ENCODE results near the gene TJAP1. TPM values are rescaled to one million over a fixed set of nuclear protein-coding genes. Genes with fewer than 3 reads are reported as not detected.

The TJAP1 gene, protein sequence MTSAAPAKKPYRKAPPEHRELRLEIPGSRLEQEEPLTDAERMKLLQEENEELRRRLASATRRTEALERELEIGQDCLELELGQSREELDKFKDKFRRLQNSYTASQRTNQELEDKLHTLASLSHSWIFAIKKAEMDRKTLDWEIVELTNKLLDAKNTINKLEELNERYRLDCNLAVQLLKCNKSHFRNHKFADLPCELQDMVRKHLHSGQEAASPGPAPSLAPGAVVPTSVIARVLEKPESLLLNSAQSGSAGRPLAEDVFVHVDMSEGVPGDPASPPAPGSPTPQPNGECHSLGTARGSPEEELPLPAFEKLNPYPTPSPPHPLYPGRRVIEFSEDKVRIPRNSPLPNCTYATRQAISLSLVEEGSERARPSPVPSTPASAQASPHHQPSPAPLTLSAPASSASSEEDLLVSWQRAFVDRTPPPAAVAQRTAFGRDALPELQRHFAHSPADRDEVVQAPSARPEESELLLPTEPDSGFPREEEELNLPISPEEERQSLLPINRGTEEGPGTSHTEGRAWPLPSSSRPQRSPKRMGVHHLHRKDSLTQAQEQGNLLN
- total RNA-seq (10.1 TPM), polyA plus RNA-seq (32.1 TPM)
- long read RNA-seq, donor 1: 0 reads
- long read RNA-seq, donor 2: 0 reads
- long read RNA-seq, donor 3, partial matches to known transcripts: 19 of 19 reads
- long read RNA-seq, donor 3, other reads (novel, unspliced or antisense): 0 of 19 reads
- long read RNA-seq, donor 4, partial matches to known transcripts: 0 of 2 reads
- long read RNA-seq, donor 4, other reads (novel, unspliced or antisense): 0 of 2 reads
- long read RNA-seq, donor 5, partial matches to known transcripts: 0 of 2 reads
- long read RNA-seq, donor 5, other reads (novel, unspliced or antisense): 0 of 2 reads
- long read RNA-seq, donor 6: 0 reads
- long read RNA-seq, donor 7, partial matches to known transcripts: 0 of 1 reads
- long read RNA-seq, donor 7, other reads (novel, unspliced or antisense): 0 of 1 reads
- long read RNA-seq, donor 8, partial matches to known transcripts: 0 of 2 reads
- long read RNA-seq, donor 8, other reads (novel, unspliced or antisense): 0 of 2 reads
- long read RNA-seq, donor 9, partial matches to known transcripts: 0 of 3 reads
- long read RNA-seq, donor 9, other reads (novel, unspliced or antisense): 0 of 3 reads
- long read RNA-seq, donor 10: 0 reads

DNA sequence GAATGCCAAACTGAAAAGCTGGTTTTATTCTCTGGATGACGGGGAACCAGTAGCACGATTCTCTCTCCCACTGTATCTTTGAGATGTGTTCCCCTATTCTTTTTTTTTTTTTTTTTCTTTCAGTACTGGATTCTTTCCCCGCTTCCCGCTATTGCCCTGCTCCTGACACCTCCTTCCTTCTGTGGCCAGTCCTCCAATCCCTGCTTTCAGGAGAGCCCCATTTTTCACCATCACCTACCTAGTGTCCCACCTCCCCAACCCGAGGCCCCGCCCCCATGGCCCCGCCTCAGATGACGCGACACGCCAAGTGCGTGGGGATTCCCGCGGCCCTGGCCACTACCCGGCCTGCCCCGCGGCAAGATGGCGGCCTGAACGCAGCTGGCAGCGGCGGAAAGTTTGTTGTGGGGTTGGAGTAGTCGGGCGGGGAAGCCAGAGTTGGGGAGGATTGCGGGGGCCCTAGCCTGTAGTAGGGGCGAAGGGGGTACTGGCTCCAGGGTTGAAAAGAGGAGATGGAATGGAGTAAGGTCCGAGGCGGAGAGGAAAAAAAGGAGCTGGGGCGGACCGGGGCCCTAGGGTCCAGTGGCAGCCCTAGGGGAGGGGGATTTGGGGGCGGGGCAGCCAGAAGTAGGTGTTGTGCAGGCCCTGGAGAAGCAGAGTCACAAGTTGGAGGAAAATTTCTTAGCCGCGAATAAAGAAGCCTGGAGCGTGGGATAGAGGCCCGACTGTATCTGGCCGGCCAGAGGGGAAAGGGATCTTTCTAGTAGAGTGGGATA, at the start of gene TJAP1:
Gene TJAP1, plus strand, starts transcription at position 336 of the 773 bp plus-strand sequence. CDS start 21,432 bp downstream, outside the sequence.
- H3K27me3 ChIP-seq (ENCODE audit: control insufficient read depth in 2 of 2, insufficient read depth in 1 of 2, low read length in 1 of 2): peaks cover 0 to 1% of the 10 kb centered on the region in 2 donors
- WGBS: 2% methylated on average over 34 of the region's 34 CpGs
- no peaks in the 10 kb centered on the region for H3K9me3 ChIP-seq (ENCODE audit: control insufficient read depth in 2 of 2, insufficient read depth in 1 of 2, low read length in 1 of 2)
- H3K27ac ChIP-seq (ENCODE audit: low read depth in 1 of 2, low read length in 1 of 2): peak within 1 kb of the TSS; percentile 85 to 87
- peaks cover 6 to 16% of the 10 kb centered on the region in 2 donors for H3K4me1 ChIP-seq (ENCODE audit: control insufficient read depth in 2 of 2, insufficient read depth in 2 of 2, low read length in 2 of 2)
- DNase-seq (ENCODE audit: low read depth in 6 of 9, low spot score in 9 of 9): peak; percentile 60 to 93 (median 83)
- peaks cover 0 to 5% of the 10 kb centered on the region in 2 donors for H3K36me3 ChIP-seq (ENCODE audit: control insufficient read depth in 2 of 2, insufficient read depth in 2 of 2, low read length in 1 of 2)
- H3K4me3 ChIP-seq (ENCODE audit: low read length in 2 of 2): peak within 1 kb of the TSS; percentile 75 to 85

DNA sequence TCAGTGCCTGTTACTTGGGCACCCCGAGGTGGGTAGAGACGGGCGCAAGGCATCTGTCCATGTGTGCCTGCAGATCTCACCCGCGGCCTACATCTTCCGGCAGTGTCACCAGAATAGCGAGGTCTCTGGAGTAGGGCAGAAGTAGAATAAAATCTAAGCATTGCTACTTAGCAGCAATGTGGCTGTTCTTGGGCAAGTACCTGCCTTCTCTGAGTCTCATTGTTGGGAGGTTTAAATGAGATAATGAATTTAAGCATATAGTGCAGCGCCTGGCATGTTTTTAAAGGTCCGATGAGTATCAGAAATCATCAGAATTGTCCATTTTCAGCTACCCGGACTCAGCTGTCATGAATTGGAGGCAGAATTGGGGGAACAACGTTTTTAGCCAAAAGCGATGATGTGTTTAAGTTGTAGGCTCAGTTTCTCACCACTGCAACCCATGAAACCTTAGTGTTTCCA, 49.2 kb upstream of the TJAP1 start:
- H3K36me3 ChIP-seq (ENCODE audit: control insufficient read depth in 2 of 2, insufficient read depth in 2 of 2, low read length in 1 of 2): peaks cover 10 to 13% of the 10 kb centered on the region in 2 donors
- peak overlapping the region; percentile 57 to 82 for H3K4me3 ChIP-seq (ENCODE audit: low read length in 2 of 2)
- H3K27me3 ChIP-seq (ENCODE audit: control insufficient read depth in 2 of 2, insufficient read depth in 1 of 2, low read length in 1 of 2): no peaks in the 10 kb centered on the region
- H3K9me3 ChIP-seq (ENCODE audit: control insufficient read depth in 2 of 2, insufficient read depth in 1 of 2, low read length in 1 of 2): no peaks in the 10 kb centered on the region
- WGBS: 24% methylated on average over 12 of the region's 12 CpGs
- peaks cover 10 to 20% of the 10 kb centered on the region in 2 donors for H3K4me1 ChIP-seq (ENCODE audit: control insufficient read depth in 2 of 2, insufficient read depth in 2 of 2, low read length in 2 of 2)
- peak in 2 of 9 donors; percentile 2 to 11 for DNase-seq (ENCODE audit: low read depth in 6 of 9, low spot score in 9 of 9)
- H3K27ac ChIP-seq (ENCODE audit: low read depth in 1 of 2, low read length in 1 of 2): peak overlapping the region; percentile 88 to 89

GRCh38 chr6:43428874-43429273, 48.5 kb upstream of the TJAP1 start:
- Histone ChIP-seq H3K4me1 (ENCODE audit: control insufficient read depth in 2 of 2, insufficient read depth in 2 of 2, low read length in 2 of 2) (peaks cover 10 to 20% of the 10 kb centered on the region in 2 donors), H3K4me3 (ENCODE audit: low read length in 2 of 2) (peak overlapping the region; percentile 57 to 82), H3K27ac (ENCODE audit: low read depth in 1 of 2, low read length in 1 of 2) (no peak overlapping the region), H3K36me3 (ENCODE audit: control insufficient read depth in 2 of 2, insufficient read depth in 2 of 2, low read length in 1 of 2) (peaks cover 12 to 15% of the 10 kb centered on the region in 2 donors), H3K27me3 (ENCODE audit: control insufficient read depth in 2 of 2, insufficient read depth in 1 of 2, low read length in 1 of 2) (no peaks in the 10 kb centered on the region), H3K9me3 (ENCODE audit: control insufficient read depth in 2 of 2, insufficient read depth in 1 of 2, low read length in 1 of 2) (no peaks in the 10 kb centered on the region)
- DNase-seq (ENCODE audit: low read depth in 6 of 9, low spot score in 9 of 9): no peak
- 94% methylated on average over 3 of the region's 3 CpGs for WGBS

DNA sequence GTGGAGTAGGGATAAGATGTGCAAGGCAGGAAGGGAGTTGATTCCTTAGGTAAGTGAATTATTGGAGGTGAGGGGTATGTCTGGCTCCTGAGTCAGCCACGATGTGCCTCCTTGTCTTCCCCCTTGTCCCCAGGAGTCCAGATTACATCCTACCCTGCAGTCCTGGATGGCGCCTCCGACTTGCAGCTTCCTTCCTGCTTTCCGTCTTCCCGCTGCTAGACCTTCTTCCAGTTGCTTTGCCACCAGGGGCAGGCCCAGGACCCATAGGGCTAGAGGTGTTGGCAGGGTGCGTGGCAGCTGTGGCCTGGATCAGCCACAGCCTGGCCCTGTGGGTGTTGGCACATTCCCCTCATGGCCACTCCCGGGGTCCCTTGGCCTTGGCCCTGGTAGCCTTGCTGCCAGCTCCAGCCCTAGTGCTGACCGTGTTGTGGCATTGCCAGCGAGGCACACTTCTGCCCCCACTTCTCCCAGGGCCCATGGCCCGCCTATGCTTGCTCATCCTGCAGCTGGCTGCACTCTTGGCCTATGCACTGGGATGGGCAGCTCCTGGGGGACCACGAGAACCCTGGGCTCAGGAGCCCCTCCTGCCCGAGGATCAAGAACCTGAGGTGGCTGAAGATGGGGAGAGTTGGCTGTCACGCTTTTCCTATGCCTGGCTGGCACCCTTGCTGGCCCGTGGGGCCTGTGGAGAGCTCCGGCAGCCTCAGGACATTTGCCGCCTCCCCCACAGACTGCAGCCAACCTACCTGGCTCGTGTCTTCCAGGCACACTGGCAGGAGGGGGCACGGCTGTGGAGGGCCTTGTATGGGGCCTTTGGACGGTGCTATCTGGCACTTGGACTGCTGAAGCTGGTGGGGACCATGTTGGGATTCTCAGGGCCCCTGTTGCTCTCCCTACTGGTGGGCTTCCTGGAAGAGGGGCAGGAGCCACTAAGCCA, 45.1 kb upstream of the TJAP1 start:
- H3K36me3 ChIP-seq (ENCODE audit: control insufficient read depth in 2 of 2, insufficient read depth in 2 of 2, low read length in 1 of 2): peaks cover 16 to 26% of the 10 kb centered on the region in 2 donors
- no peaks in the 10 kb centered on the region for H3K9me3 ChIP-seq (ENCODE audit: control insufficient read depth in 2 of 2, insufficient read depth in 1 of 2, low read length in 1 of 2)
- 97% methylated on average over 19 of the region's 19 CpGs for WGBS
- H3K4me1 ChIP-seq (ENCODE audit: control insufficient read depth in 2 of 2, insufficient read depth in 2 of 2, low read length in 2 of 2): peaks cover 12 to 14% of the 10 kb centered on the region in 2 donors
- no peak for DNase-seq (ENCODE audit: low read depth in 6 of 9, low spot score in 9 of 9)
- H3K27ac ChIP-seq (ENCODE audit: low read depth in 1 of 2, low read length in 1 of 2): no peak overlapping the region
- H3K4me3 ChIP-seq (ENCODE audit: low read length in 2 of 2): no peak overlapping the region
- no peaks in the 10 kb centered on the region for H3K27me3 ChIP-seq (ENCODE audit: control insufficient read depth in 2 of 2, insufficient read depth in 1 of 2, low read length in 1 of 2)

DNA sequence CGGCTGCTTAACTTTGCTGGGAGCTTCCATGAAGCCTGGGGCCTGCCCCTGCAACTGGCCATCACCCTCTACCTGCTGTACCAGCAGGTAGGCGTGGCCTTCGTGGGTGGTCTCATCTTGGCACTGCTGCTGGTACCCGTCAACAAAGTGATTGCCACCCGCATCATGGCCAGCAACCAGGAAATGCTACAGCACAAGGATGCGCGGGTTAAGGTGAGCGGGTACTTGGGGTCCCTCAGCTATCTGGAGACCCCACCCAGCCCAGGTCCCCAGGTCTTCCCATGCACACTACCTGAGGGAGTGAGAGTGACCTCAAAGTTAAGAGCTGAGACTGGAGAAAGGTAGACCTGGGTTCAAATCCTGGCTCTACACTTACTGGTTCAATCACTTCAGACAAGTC, 44.2 kb upstream of the TJAP1 start:
- WGBS: 98% methylated on average over 8 of the region's 8 CpGs
- H3K36me3 ChIP-seq (ENCODE audit: control insufficient read depth in 2 of 2, insufficient read depth in 2 of 2, low read length in 1 of 2): peaks cover 16 to 30% of the 10 kb centered on the region in 2 donors
- H3K4me1 ChIP-seq (ENCODE audit: control insufficient read depth in 2 of 2, insufficient read depth in 2 of 2, low read length in 2 of 2): peaks cover 12 to 17% of the 10 kb centered on the region in 2 donors
- no peaks in the 10 kb centered on the region for H3K27me3 ChIP-seq (ENCODE audit: control insufficient read depth in 2 of 2, insufficient read depth in 1 of 2, low read length in 1 of 2)
- no peak overlapping the region for H3K27ac ChIP-seq (ENCODE audit: low read depth in 1 of 2, low read length in 1 of 2)
- H3K9me3 ChIP-seq (ENCODE audit: control insufficient read depth in 2 of 2, insufficient read depth in 1 of 2, low read length in 1 of 2): no peaks in the 10 kb centered on the region
- no peak overlapping the region for H3K4me3 ChIP-seq (ENCODE audit: low read length in 2 of 2)
- DNase-seq (ENCODE audit: low read depth in 6 of 9, low spot score in 9 of 9): no peak

GRCh38 chr6:43434001-43434840, 43.1 kb upstream of the TJAP1 start:
- Histone ChIP-seq H3K4me3 (ENCODE audit: low read length in 2 of 2) (no peak overlapping the region), H3K27ac (ENCODE audit: low read depth in 1 of 2, low read length in 1 of 2) (no peak overlapping the region), H3K27me3 (ENCODE audit: control insufficient read depth in 2 of 2, insufficient read depth in 1 of 2, low read length in 1 of 2) (no peaks in the 10 kb centered on the region), H3K4me1 (ENCODE audit: control insufficient read depth in 2 of 2, insufficient read depth in 2 of 2, low read length in 2 of 2) (peaks cover 2 to 10% of the 10 kb centered on the region in 2 donors), H3K9me3 (ENCODE audit: control insufficient read depth in 2 of 2, insufficient read depth in 1 of 2, low read length in 1 of 2) (no peaks in the 10 kb centered on the region), H3K36me3 (ENCODE audit: control insufficient read depth in 2 of 2, insufficient read depth in 2 of 2, low read length in 1 of 2) (peaks cover 16 to 39% of the 10 kb centered on the region in 2 donors)
- no peak for DNase-seq (ENCODE audit: low read depth in 6 of 9, low spot score in 9 of 9)
- 91% methylated on average over 15 of the region's 15 CpGs for WGBS

GRCh38 chr6:43434943-43435342, 42.4 kb upstream of the TJAP1 start:
- WGBS: 98% methylated on average over 4 of the region's 4 CpGs
- Histone ChIP-seq H3K4me1 (ENCODE audit: control insufficient read depth in 2 of 2, insufficient read depth in 2 of 2, low read length in 2 of 2) (peaks cover 2 to 6% of the 10 kb centered on the region in 2 donors), H3K27me3 (ENCODE audit: control insufficient read depth in 2 of 2, insufficient read depth in 1 of 2, low read length in 1 of 2) (no peaks in the 10 kb centered on the region), H3K9me3 (ENCODE audit: control insufficient read depth in 2 of 2, insufficient read depth in 1 of 2, low read length in 1 of 2) (no peaks in the 10 kb centered on the region), H3K4me3 (ENCODE audit: low read length in 2 of 2) (no peak overlapping the region), H3K27ac (ENCODE audit: low read depth in 1 of 2, low read length in 1 of 2) (no peak overlapping the region), H3K36me3 (ENCODE audit: control insufficient read depth in 2 of 2, insufficient read depth in 2 of 2, low read length in 1 of 2) (peaks cover 16 to 39% of the 10 kb centered on the region in 2 donors)
- DNase-seq (ENCODE audit: low read depth in 6 of 9, low spot score in 9 of 9): no peak

All from thymus (tissue), 14 donors.